ENCODE measurements around the gene CRB2.

Gene CRB2

DNA sequence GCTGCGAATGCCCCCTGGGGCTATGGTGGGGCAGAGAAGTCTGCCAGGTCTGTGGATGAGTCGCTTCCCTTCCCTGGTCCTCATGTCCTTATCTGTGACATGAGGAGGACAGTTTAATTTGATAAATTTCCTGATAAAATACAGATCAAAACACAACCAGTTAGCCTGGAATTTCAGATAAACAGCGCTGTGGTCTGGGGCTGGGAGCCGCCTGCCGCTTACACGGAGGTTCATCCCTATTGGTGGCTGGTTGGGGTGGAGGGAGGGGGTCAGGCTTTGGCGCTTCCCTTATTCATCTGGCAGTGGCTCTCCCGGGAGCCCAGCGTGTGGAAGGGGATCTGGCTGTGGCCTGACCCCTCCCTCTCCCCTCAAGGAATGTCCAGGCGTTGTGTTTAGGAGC is 17.9 kb downstream of the CRB2 start:
- H3K4me3 ChIP-seq (ENCODE audit: low read length): no peak overlapping the region
- DNase-seq (ENCODE audit: low read depth, low spot score): no peak

DNA sequence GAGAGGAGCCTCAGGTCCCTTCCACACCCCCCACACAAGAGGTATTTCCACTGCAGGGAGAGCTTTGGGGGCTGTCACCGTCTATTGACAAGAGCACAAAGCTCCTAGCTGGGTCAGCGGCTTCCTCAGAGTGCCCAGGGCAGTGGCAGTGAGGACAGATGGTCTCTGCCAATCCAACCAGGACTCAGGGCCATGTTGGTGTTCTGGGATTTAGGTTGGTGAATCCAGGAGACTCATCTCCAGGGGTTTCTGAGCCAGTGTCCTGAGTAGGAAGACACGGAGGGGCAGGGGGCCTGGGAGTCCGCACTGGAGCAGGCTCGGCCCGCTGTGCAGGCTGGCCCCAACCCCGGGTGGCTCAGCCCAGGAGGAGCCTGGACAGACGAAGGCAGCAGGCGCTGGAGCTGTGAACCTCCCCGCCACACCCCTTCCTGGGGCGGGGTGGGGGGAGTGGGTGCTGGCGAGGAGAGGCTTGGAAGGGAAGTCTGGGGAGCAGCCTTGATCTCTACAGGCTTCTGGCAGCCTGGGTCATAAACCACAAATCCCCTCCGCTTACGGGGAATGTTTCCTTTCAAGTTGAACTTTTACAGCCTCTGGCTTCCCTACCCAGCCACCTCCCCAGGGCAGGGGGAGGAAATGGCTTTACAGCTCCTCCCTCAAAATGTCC is 19.6 kb downstream of the CRB2 start:
- no peak overlapping the region for H3K4me3 ChIP-seq (ENCODE audit: low read length)
- DNase-seq (ENCODE audit: low read depth, low spot score): peak; percentile 41

DNA sequence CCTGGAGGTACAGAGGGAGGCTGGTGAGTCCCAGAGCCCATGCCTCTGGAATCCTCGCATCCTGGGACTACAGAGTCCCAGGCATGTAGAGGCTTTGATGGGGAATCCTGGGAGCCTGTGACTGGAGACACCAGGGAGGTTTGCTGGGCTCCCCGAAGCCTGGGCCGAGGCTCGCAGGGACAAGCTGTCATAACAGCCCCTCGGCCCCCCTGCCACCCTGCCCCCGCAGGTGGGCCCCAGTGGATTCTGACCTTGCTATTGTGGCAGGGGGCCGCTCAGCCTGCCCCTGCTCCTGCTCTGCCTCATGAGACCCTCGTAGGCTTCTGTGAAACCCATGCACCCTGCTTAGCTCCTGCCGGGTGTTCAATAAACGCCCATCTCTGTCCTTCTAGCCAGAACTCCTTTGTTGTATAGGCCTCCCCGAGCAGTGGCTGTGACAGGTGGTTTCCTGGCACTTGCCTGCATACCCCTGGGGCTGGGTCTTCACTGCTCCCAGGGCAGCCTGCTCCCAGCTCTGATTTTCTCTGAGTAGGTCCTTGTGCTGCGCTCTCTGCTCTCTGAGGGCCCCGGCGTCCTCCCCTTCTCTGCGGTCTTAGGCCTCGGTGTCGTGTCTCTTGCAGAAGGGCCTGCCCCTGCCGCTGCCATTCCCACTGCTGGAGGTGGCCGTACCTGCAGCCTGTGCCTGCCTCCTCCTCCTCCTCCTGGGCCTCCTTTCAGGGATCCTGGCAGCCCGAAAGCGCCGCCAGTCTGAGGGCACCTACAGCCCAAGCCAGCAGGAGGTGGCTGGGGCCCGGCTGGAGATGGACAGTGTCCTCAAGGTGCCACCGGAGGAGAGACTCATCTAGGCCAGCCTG is 20.4 kb downstream of the CRB2 start:
- no peak for DNase-seq (ENCODE audit: low read depth, low spot score)
- no peak overlapping the region for H3K4me3 ChIP-seq (ENCODE audit: low read length)

DNA sequence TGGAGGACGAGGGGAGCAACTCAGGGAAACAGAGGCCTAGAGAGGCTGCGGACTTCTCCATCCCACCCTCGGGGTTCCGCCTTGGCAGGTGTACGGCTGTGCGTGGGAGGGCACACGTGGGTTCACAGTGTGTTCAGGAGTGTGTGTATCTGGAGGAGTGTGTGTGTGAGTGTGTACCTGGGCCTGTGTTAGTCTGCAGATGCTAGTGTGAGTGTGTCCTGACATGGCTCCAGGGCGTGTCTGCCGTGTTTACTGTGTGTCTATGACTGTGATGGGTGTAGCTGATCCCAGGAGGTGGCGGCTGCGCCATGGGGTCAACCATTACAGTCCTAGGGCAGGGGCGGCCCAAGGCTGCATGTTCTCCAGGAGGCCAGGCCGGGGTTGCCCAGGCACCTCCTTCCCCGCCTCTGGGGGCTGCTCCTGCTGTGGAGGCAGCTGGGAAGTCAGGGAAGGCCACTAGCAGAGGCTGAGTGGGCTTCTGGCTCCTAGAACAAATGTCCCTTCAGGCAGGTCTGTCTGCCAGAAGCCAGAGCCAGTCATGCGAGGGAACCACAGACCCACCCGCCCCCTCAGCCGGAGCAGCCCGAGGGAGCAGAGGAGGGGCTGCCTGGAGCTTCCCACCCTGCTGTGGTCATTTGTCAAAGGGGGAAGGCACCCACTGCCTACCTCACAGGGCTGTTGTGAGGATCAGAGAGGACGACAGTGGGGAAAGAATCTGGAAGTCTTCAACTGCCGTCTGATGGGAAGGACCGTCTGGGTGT is 21.4 kb downstream of the CRB2 start:
- DNase-seq (ENCODE audit: low read depth, low spot score): no peak
- H3K4me3 ChIP-seq (ENCODE audit: low read length): no peak overlapping the region

DNA sequence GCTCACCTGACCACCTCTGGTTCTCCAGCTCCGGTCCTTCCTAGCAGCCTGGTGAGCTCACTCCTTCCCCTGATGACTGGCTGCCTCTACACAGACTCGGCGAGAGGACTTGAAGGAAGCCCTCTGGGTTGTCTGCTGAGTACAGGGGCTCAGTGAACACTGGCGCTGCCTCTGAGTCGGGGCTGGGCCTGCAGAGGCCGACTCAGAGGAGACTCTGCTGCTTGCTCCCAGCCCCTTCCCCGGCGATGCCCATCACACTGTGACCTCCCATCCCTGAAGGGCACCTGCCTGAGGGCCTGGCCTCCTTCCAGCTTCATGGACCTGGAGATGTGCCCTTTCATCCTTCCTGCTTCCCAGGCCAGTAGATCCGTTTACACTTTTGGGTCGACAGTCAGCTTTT is 22.0 kb downstream of the CRB2 start:
- no peak overlapping the region for H3K4me3 ChIP-seq (ENCODE audit: low read length)
- DNase-seq (ENCODE audit: low read depth, low spot score): no peak

DNA sequence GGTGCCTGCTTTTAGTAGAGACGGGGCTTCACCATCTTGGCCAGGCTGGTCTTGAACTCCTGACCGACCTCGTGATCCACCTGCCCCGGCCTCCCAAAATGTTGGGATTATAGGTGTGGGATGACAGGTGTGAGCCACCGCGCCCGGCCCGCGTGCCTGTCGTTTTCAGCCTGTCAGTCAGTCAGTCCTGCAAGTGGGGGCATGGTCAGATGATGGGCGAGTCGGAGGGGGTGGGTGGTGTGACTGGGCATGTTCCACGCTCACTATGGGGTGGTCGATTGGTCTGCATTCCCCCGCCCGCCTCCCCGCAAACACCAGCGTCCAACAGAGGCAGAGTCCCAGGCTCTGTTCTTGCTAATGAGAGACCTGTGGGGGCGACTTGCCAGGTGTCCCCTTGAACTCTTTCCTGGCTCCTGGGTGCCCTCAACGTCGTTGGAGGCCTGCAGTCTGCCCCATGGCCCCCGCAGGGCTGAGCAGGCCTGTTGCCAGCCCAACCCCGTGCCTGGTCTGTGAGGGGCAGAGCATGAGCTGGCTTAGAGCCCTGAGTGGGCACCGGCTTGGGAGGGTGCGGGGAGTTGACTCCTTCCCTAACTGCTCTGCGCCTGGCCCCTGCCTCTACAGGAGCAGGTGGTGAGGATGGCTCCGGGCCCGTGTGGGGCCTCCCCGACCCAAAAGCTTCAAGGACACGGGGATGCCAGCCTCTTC is 23.1 kb downstream of the CRB2 start:
- DNase-seq (ENCODE audit: low read depth, low spot score): no peak
- H3K4me3 ChIP-seq (ENCODE audit: low read length): no peak overlapping the region

DNA sequence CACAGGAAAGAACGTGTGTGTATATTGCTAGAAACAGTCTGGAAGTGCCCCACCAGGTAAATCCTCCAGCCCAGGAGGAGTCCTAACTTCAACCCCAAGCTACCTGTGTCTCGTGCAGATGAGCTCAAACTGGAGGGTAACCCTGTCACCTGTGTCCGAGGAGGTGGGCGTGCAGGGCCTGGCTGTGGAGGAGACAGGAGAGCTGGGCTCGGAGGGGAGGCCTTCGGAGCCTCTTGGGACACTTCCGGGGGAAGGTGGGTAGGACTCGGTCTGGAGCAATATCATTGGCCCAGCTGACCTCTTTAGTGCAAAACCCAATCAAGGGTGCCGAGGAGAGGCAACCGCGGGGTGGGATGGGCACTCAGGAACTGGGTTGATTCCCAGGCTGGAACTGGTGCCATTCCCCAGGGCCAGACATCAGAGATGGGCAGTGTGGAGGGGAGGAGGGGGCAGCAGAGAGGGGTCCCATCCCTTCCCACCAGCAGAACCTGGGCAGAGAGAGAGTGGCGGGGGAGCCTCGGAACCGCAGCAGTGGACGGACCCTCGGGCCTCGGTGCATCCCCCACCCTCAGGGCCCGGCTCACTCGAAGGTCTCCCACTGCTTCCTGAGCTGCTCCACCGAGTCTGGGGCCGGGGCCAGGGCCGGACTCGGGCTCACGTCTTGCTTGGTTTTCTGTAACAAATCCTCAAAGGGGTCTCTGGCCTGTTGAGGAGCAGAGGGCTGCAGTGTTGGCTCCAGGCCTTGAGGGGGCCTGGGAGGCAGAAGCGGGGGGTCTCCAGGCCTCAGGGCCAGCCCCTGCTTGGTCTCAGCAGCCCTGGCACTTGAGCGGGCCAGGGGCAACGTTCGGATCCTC is 25.1 kb downstream of the CRB2 start:
- no peak for DNase-seq (ENCODE audit: low read depth, low spot score)
- no peak overlapping the region for H3K4me3 ChIP-seq (ENCODE audit: low read length)

DNA sequence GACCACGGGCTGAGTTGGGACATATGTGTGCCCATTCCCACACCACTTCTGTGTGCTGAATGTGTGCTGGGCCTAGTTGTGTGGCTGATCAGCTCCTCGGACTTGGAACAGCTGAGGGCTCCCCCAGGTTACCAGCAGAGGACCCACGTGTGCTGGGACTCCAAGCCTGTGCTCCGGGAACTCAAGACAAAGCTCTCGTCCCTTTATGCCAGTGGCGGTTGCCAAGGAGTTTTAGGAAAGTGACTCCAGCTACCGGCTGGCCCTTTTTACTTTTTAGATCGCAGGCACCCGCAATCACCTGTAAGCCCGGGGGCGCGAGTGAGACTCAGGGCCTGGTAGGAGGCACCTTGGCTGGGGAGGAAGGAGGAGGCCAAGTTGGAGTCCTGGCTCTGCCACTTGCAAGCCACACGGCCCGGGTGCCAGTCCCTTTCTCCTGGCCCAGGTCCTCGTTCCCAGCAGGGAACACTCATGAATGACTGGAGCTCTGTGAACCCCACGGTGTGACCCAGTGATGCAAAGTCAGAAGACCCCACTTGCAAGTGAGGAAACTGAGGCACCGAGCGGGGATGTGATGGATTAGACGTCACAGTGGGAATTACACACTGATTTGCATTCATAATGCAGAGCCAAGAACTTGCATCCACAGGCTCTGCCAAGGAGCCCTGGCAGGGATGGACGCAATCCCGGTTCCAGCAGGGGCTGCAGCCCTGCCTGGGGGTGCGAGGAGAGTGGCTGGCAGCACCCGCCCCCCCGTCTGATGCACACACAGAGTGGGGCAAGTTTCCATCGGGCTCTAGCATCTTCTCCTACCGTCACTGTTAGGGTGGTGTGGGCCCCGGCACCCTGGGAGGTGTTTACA is 26.9 kb downstream of the CRB2 start:
- DNase-seq (ENCODE audit: low read depth, low spot score): no peak
- no peak overlapping the region for H3K4me3 ChIP-seq (ENCODE audit: low read length)

DNA sequence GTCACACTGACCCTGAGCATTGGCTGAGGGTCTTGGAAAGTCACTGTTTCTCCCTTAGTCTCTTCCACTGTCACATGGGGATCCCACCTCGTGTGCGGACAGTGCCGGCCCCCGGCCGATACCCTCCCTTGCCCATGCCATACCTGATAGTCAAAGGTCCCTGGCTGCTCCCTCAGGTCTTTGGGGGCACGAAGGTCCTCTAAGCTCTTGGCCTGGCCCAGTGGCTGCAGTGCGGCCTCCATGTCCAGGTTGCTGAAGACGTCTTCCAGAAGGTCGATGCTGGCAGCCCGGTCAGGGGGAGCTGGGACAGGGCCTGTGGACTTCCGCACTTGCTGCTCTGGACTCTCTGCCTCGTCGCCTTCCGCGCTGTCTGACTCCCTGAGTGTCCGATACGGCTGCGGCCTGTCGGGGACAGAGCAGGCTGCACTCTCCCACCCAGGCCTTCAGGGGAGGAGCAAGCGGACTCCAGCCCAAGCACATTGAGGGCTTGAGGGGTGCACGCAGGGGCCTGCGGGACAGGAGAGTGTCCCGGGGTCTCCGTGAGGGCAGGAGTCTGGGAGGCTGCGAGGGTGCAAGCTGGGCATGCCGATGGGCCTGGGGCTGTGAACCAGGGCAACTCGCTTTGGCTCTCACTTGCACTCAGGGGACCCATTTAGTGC is 27.6 kb downstream of the CRB2 start:
- DNase-seq (ENCODE audit: low read depth, low spot score): no peak
- no peak overlapping the region for H3K4me3 ChIP-seq (ENCODE audit: low read length)

DNA sequence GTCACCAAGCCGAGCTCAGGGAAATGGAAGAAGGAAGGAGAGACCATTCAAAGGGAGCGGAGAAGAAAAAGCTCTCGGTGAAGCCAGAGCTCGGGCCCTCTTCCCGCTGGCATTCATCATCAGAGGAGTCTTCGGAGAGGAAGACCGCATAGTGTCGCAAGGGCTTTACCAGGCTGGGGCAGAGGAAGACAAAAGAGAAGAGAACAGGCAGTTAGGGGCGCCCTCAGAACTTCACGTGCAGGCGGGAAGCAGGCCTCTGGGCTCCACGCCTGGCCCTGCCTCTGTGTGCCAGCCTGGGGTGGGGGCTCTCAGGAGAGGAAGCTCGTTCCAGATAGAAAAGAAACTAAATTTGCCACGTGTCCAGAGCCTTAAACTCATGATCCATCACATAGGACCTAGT is 31.7 kb downstream of the CRB2 start:
- H3K4me3 ChIP-seq (ENCODE audit: low read length): no peak overlapping the region
- no peak for DNase-seq (ENCODE audit: low read depth, low spot score)

DNA sequence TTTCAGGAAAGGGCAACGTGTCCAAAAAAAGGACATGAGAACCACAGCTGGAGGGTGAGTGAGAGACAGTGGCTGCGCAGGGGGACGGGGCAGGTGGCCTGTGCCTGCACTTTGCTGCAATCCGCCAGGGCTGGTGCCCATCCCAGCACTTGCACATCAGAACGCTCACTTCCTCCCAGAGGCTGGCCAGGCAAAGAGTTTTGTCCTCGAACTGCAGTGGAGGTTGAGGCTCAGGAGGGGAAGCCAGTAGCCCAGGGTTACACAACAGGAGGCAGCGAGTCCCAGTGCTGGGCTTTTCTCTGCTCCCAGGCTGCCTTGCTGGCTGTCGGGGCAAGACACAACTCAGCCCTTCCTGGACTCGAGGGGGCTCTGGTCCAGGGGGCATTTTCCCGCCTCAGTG is 33.1 kb downstream of the CRB2 start:
- H3K4me3 ChIP-seq (ENCODE audit: low read length): no peak overlapping the region
- DNase-seq (ENCODE audit: low read depth, low spot score): no peak

DNA sequence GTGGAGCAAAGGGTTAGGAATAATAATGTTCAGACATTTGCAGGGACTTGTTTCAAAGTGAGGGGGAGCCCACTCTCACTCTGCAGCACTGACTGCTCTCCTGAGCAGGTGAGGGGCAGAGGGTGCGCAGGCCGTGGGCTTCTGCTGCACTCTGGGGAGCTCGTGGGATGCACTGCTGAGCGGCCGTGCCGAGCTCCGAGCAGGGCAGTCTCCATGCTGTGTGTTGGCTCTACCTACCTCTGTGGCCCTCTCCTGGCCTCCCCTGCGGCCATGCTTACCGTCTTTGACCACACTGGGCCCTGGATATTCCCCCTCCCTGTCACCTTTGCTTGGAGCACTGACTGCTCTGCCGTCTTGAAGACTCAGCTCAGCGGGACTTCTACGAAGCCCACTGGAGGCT is 33.7 kb downstream of the CRB2 start:
- DNase-seq (ENCODE audit: low read depth, low spot score): no peak
- H3K4me3 ChIP-seq (ENCODE audit: low read length): no peak overlapping the region

DNA sequence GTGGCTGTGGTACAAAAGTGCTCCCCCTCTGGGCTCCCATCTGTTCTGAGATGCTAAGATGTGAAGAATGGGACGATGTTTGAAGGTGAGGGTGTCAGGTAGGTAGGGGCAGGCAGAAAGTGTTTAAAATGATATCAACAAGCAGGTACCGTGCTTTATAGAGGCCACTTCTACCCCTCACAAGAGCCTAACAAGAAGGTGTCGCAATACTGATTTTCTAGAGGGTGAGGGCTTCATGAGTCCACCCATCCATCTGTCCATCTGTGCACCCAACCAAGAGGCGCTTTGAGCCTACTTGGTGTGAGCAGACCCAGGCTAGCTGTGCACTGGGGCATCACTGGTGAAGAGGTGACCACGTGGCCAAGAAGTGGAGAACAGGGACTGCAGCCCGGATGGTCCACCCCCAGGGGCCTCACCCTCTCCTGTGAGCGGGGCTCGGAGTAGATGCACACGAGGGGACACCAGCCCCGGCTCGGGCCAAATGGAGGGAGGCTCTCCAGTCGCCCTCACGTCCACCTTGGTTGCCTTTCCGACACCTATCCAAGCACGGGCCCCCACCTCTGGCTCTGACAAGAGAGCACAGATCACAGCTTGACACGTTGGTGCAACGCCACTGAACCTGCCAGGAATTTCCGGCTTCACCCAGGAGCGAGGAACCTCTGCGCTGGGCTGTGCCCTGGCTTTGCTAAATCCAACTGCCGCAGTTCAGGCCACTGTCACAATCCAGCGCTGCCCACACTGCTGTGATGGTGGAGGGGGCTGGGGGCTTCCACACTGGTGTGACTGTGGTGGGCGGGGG is 34.5 kb downstream of the CRB2 start:
- DNase-seq (ENCODE audit: low read depth, low spot score): no peak

DNA sequence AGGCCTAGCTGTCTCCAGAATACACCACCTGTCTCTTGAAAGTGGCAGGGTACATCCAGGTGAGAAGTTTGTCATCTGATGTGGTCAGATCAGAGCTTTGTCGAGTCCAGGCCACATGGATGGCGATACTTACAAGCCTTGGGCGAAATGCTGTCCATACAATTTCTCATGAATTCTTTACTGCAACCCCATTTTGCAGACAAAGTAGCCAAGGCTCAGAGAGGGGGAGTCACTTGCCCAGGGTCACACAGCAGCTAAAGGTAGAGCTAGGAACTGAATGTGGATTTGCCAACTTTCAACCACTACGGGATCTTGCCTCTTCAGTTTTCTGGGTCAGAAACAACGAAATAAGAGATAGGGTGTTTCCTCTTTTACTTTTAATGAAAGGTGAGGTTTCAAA is 35.2 kb downstream of the CRB2 start:
- no peak for DNase-seq (ENCODE audit: low read depth, low spot score)
- no peak overlapping the region for H3K4me3 ChIP-seq (ENCODE audit: low read length)

More for the DNA sequence above, 34.5 kb downstream of the CRB2 start:
- H3K4me3 ChIP-seq (ENCODE audit: low read length): no peak overlapping the region

DNA sequence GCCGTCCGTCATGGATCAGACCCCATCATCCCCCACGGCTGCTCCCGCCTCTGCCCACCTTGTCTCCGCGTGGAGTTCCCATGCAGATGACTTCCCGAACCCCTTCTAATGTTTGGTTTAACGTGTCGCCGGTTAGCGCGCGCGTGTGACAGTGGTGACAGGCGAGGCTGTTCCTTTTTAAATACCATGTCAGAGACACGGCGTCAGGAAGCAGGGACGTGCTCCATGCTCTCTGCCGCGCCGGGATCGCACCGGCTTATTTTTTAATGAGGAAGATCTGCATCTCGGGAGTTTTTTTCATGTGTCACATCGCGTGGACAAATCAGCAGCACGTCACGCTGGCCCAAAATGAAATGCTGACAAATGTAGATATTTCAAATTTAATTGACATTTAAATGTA is 35.9 kb downstream of the CRB2 start:
- H3K4me3 ChIP-seq (ENCODE audit: low read length): no peak overlapping the region
- DNase-seq (ENCODE audit: low read depth, low spot score): no peak

DNA sequence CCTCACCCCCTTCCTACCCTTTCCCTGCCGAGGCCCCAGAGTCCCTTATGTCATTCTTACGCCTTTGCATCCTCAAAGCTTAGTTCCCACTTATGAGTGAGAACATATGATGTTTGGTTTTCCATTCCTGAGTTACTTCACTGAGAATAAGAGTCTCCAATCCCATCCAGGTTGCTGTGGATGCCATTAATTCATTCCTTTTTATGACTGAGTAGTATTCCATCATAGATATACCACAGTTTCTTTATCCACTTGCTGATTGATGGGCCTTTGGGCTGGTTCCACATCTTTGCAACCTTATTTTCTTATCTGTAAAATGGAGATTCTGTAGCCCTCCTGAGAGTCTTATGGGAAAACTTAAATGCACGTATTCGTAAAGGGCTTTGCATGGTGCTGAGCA is 36.8 kb downstream of the CRB2 start:
- H3K4me3 ChIP-seq (ENCODE audit: low read length): no peak overlapping the region
- DNase-seq (ENCODE audit: low read depth, low spot score): no peak
